HG02759 (cell line): ENCODE measurements around the gene TRIM7.

ENCODE experiments used
- ATAC-seq: cut with Tn5 transposase; IDR thresholded peaks from one replicate; pipeline ENCODE4 v1.9.1; 2021; ENCODE audit warnings: mild to moderate bottlenecking, moderate library complexity; ENCODE audit not compliant: unreplicated experiment

Gene TRIM7

DNA sequence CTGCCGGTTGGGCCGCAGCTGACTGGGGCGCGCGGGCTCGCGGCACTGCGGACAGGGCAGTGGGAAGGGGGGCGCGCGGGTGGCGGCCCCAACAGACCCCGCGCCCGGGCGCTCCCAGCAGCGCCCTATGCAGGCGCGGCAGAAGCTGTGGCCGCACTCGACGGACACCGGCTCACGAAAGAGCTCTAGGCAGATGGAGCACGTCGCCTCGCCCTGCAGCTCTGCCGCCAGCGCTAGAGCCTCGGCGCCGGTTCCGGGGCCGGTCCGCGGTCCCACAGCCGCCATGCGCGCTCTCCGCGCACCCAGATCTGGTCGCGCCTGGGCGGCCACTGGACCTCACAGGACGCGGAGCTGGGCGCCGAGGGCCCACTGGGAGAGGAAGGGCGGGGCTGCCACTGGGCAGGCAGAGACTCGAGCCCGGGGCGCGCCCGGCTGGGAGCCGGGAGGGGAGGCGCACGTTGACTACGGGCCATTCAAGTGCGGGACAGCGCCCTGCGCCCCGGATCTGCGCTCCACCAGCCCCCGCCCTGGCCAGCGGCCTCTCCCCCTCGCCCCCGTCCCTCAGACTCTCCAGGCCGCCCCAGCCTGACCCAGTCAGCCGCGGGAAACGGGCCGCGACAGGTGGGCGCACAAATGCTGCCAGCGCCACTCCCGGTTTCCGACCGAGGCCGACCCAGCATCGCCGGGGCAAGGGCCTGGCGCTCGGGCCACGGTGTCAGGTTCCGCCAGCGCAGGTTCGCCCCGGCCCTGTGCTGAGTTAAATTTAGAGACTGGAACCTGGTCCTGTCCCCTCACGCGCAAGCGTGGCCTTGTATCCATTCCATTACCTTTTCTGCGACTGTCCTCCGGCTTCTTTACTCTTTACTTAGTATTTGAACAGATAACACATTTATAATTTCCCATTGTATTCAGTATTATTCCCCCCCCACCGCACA, at the start of gene TRIM7:
TRIM7 (minus strand) TSS at position 371 of the 935 bp plus-strand sequence; CDS start at position 285, 86 bp downstream.
- no peak for ATAC-seq

DNA sequence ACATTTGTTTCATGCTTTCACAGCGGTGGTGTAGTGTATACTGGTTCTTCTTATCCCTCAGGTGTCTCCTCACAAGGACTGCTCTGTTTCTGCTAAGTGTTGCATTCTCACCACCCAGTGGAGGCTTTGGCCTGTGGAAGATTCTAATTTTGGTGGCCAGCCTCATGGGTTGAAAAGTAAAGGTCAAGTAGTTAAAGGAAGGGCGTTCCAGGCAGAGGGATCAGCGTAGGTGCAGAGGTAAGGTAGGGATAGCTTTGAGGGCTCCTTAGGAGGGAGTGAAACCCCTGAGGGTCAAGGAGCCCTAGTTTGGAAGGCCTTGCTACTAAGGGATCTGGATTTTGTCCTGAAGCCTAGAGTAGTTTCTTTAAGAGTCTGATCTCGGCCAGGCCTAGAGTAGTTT, 43.3 kb upstream of the TRIM7 start:
- ATAC-seq, result no peak

DNA sequence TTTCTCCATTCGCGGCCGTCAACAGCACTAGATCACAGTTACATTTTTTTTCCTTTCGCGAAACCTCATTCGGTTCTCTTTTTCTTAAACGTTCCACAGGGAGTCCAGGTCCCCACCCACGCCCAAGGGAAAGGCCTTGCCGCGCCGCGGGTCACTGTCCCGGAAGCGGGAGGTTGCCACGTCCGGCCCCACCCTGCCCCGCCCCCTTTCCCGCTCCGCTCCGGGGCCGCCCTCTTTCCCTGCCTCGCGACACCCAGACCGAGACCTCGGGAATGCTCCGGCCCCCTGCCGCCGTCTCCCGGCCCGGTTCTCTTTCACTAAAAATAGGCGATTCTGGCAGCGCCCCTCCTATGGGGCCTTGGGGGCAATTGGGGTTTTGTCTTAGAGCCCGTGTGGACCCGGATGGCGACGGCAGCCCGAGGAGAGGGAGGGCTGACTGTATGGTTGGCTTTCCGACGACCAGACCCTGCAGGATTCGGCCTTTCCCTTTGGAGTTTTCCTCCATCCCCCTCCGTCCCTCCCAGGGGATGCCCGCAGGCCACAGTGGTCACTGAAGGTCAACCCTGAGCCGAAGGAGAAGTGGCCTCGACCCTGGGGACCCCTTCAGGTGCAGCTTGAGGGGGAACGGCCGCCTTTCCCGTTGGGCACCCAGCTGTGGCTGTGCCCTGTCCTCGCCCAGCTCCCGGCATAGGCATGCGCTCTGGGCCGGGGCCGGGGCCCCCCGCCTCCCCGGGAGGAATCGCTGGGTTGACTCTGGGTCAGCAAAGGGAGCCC, 41.5 kb upstream of the TRIM7 start:
- peak; percentile 54 for ATAC-seq

DNA sequence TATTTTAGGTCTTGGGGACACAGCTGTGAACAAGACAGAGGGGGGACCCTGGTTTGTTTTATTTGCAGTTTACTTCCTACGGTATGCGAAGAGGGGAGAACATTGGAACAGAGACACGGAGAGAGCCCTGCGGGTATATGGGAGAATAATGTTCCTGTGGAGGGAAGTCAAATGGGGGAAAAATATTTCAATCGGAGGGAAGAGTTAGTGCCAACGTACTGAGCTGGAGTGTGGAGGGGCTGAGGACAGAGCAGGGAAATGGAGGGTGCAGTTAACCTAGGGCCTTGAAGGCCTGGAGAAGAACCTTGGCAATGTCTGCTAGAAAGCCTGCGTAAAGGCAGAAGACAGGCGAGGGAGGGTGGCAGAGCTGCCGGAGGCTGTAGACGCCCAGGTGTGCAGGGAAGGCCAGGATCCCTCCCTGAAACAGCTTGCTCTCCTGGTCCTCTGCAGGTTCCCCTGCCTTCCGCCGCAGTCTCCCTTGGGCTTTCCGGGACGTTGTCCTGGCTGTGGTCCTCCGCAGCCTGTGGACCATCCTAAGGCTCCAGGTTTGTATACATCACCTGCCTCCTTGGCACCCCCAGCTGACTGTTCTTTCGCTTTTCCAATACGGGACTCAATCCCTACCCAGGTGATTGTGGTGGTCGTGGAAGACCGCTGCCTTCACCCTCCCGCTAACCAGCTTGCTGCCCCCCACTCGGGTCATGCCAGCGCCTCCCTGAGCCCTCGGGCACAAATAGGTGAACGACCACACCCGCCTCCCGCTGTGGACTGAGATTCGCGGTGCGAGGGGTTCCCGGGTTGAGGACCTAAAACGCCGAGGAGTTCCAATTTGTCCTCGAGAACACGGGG, 40.7 kb upstream of the TRIM7 start:
- peak; percentile 5 for ATAC-seq

DNA sequence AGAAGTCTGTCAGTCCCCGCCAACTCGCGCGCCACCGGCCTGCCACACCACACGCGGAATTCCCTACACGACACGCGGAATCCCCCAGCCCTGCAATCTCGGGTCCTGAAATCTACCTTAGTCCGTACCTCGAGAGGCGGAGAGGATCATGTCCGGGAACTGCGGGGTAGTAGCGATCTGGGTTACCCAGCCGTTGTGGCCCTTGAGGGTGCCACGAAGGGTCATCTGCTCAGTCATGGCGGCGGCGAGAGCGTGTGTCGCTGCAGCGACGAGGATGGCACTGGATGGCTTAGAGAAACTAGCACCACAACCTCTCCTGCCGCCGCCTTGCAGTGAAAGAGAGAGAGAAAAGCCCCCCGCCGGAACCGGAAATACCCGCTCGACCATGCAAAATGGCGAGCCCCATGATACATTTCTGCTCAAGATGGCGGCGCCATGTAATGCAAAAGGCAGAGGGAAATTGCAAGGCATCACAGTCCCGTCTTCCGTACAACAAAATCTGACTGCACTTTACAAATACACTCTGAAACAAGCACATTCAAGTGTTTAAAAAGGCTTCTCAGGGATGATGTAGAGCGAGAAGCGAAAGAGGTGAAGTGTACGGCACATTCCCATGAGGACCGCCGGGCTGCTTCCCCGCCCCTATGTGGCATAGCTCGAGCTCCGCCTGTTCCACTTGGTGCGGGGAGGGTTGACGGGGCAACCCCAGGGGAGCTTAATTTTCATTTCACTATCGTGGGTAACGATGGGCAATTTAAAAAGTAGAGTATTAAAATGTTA, 38.8 kb upstream of the TRIM7 start, which contains the start of gene RACK1:
RACK1 (minus strand) TSS at position 343 of the 780 bp plus-strand sequence; CDS start at position 237, 106 bp downstream.
- ATAC-seq, result peak; percentile 61

DNA sequence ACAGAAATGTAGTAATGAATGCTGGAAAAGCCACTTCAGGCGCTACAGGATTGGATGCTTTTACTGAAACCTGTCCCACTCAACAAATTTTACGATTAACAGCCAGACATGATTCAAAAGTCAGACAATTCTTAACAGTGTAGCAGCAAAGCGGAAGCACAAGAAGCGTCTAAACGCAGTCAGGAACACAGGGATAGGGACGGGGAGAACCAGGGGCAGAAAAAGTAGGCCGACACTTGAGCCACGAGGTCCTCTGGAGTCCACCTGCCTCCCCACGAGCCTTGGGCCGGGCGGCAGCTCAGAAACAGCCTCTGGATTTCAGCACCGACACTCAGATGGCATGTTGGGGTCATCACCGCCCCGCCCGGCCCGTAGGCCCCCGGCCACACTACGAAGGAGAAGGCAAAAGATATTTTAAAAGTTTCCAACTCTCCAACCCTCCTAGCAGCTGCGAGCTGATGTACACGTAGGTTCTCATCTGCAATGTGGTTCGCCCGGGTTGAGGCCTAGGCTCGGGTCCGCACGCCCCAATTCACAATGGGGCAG, 38.1 kb upstream of the TRIM7 start:
- ATAC-seq, result no peak

DNA sequence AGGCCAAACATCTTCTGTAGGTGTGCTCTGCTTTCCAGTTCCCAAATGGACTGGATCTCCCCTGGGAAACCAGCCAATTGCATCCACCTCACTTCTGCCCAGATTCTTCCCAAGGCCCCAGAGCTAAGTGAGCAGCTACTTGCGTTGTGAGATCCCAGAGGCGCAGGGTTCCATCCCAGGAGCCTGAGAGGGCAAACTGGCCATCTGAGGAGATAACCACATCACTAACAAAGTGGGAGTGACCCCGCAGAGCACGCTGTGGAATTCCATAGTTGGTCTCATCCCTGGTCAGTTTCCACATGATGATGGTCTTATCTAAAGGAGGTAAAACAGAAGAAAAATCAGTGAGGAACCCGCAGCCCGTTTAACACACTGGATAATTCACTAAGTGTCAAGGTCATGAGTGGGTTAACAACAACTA, 37.0 kb upstream of the TRIM7 start:
- no peak for ATAC-seq

DNA sequence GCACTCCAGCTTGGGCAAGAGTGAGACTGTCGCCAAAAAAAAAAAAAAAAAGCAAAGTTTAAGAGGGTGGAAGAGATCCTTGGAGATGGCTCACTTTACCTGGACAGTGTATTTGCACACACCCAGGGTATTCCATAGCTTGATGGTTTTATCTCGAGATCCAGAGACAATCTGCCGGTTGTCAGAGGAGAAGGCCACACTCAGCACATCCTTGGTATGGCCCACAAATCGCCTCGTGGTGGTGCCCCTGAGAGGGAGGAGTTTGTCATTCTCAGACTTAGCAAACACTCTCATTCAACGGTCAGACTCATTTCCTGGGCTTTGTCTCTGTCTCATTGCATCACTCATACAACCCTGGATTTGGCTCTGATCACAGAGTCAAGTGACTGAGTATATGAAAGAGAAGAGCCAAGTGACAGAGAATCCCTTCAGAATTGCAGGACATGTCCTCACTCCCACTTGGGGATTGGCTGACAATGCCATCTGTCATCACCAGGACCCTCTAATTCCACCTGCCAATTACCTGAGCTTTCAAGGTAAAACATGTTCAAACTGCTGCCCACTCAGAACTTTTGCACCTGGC, 36.5 kb upstream of the TRIM7 start:
- ATAC-seq, result no peak

DNA sequence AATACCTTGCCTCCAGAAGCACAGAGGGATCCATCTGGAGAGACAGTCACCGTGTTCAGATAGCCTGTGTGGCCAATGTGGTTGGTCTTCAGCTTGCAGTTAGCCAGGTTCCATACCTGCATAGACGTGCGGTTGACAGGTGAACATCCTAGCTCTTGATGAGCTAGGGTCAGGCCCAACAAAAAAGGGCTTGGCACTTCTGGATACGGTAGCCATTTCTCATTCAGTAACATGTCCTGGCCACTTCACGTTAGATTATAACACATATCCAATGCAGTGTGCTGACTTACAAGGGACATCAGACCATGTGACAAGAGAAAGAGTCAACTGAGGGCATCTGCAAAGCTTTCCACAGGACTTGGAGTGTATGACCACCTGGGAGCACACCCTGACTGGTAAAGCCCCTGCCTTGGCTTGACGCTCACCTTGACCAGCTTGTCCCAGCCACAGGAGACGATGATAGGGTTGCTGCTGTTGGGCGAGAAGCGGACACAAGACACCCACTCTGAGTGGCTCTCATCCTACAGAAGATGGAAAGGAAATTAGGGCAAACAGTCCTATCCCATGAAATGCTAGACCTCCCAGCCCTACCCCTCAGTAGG, 34.2 kb upstream of the TRIM7 start:
- no peak for ATAC-seq

DNA sequence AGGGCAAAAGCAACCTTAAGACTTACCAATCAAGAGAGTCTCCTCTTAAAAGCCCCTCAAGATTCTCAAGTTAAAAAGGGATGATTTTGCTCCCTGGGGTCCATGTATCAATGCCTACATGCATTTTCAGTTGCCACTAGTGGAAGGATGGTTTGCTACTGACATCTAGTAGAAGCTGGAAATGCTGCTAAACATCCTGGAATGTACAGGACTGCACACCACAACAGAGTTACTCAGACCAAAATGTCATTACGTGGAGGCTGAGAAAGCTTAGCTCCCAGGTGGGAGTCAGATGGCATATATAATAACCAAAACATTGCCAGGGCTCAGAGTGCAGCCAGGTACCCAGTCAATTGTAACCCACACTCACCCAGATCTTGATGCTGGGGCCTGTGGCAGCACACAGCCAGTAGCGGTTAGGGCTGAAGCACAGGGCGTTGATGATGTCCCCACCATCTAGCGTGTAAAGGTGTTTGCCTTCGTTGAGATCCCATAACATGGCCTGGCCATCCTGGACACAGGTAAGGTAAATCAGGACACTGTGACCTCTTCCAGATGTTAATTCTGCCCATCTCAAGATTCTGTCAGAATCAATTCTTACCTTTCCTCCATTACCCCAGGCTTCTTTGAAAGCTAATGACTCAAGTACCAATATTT, 32.9 kb upstream of the TRIM7 start:
- no peak for ATAC-seq

DNA sequence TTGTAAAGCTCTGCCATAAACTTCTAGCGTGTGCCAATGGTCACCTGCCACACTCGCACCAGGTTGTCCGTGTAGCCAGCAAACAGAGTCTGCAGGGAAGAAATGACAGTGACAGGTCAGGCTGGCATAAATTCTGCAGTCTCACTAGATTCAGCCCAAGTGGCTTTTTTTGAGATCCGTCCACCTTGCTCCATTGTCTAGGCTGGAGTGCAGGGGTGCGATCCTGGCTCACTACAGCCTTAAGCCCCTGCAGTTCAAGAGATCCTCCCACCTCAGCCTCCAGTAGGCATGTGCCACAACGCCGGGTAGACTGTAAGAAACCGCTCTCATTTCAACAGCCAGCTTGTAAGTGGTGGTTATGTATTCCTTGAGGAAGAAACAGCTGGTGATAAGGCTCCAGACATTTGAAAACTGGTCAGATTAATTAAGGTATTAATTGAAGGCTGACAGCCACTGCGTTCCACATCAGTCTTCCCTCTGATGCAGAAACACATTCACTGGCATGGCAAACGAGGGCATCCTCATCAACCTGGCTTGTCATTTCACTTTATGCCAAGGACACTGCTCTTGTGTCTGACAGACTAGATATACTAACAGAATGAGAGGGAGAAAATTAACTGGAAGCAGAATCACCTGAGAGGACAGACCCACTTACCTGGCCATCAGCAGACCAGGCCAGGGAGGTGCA, 32.1 kb upstream of the TRIM7 start:
- no peak for ATAC-seq

DNA sequence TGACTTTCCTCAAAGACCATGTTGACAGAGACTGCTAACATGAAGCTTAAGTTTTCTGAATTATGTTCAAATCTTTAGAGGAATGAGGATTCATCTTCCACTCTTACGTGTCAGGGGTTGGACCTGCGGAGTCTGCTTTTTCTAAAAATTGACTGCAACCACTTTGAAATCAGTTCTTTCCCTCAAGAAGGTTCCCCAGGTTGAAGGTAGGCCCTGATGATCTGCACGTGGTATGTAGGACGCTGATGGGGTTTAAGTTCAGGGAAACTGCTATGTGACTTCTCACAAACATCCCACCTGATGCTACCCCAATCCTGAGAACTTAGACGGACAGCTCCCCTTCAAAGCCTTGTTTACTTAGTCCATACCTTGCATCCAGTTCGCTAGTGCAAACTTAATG, 31.5 kb upstream of the TRIM7 start:
- ATAC-seq, result no peak

DNA sequence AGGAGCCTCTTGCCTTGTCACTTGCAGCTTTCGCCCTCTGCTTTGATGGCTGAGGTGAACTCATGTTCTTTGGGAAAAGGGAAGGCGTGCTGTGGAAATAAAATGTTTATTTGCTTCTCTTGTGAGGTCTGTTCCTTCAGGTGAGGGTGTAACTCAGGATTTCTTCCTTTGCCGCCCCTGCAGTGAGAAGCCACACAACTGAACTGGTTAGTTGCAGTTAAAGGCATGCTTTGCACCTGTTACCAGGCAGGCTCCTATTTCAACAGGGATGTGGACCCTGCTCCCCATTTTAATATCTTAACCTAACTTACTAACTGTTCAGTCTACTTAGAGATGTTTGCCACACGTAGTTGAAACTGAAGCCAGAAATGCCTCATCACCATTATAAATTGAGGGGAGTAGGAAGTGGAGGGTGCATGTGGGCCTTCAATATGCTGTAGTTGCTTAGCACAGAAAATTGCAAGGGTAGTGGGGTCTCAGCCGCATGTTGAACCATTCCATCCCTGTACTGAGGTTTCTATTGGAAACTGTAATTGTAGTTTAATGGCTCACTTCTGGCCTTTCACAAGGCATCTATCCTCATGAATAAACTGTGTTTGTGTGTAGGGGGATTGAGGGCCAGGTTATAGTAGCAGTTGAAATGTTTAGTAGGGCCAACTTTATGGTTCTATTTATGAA, 30.8 kb upstream of the TRIM7 start:
- no peak for ATAC-seq

DNA sequence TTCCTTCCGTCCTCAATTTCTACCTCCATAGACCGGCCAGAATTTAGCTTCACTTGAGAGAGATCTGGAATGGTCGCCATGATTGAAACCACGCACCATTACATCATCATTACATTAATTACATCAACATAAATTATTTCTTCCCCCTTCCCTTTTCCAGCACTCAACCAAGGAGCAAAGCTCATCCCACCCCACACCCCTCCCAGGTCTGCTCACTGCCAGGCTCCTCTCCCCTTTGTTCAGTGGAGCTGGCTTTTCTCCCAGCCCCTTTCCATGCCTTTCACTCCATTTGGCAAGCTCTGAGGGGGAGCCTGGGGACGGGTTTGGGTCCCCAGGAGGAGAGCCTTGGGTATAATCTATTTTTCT, 30.3 kb upstream of the TRIM7 start:
- no peak for ATAC-seq

DNA sequence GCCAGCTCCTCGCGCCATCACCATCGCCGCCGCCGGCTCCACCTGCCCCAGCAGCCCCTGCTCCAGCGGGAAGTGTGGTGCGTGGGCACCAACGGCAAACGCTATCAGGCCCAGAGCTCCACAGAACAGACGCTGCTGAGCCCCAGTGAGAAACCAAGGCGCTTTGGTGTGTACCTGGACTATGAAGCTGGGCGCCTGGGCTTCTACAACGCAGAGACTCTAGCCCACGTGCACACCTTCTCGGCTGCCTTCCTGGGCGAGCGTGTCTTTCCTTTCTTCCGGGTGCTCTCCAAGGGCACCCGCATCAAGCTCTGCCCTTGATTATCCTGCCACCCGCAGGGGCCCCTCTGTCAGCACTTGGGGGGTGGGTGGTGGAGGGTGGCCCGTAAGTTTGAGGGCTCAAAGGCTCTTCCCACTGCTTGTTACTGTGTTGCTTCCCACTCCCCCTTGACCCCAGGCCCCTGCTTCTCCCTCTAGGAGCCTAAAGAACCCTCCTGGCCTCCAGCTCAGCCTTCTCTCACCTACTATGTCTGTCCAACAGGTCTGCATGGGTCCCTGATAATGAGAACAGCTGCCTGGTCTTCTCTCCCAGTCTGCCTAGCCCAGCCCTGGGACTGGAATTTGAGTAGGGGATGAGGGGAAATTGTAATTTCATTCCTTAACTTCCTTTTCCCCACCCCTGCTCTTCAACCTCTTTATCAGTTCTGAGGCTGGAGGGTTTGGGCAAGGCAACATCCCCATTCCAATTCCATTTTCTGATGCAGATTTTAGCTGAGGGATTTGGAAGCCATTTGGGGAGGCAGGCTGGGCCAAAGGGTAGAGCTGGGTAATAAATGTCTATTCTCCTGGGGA, 29.7 kb upstream of the TRIM7 start:
- ATAC-seq, result no peak

DNA sequence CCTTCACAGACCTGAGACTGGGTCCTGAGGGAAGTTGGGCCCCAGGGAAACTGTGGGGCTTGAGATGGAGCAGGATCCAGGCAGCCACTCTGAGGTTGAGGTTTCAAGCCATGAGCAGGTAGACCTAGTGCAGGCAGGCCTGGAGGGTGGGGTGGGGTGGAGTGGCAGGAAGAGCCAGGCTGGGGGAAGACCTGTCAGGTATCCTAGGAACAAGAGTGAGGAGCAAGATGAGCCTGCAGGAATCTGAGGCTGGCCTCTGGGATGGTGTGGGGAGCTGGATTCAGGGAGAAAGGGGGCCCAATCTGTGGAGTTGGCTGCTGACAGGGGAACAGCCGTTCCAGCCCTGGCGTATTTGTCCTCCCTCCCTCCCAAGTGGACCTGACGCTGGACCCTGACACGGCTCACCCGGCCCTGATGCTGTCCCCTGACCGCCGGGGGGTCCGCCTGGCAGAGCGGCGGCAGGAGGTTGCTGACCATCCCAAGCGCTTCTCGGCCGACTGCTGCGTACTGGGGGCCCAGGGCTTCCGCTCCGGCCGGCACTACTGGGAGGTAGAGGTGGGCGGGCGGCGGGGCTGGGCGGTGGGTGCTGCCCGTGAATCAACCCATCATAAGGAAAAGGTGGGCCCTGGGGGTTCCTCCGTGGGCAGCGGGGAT, 28.9 kb upstream of the TRIM7 start:
- no peak for ATAC-seq
